ENCODE data around the gene ZNF549. TPM values are rescaled to one million over a fixed set of nuclear protein-coding genes. Genes with fewer than 3 reads are reported as not detected.

ZNF549 gene
- total and polyA plus RNA-seq, 2 of the 13 experiments (the other 11 are each of a cell fraction or from before 2014, with no cell fraction given), result 2.8 to 6.4 TPM

- 10% methylated on average over 7 of the region's 7 CpGs for WGBS (ENCODE audit: low lambda C conversion rate)
- H3K27ac ChIP-seq (ENCODE audit: extremely low read length, insufficient read depth, low read length), result no peak overlapping the region
- FAIRE-seq (no peak), ATAC-seq (no peak), DNase-seq (ENCODE audit: low spot score) (no peak)
- in situ Hi-C loops (cut with HindIII; ENCODE audit: extremely low pct_ligation_motif_present, low pct_unique_long_range_greater_than_20kb) (no loop called here), intact Hi-C loops (cut with micrococcal nuclease; ENCODE audit: unreplicated experiment) (no loop called here)
- BruUV-seq (replicated peaks), result no TSS peak
- H3K4me3 ChIP-seq (replicated peaks in 1 of 3; ENCODE audit: insufficient read depth in 1 of 3, low read depth in 2 of 3, low read length in 3 of 3), result no peak overlapping the region
- no peak overlapping the region for H3K4me2 ChIP-seq (ENCODE audit: low read depth, low read length)
- H2AFZ ChIP-seq (ENCODE audit: low read length), result no peak overlapping the region
- peaks cover 99% of the 10 kb centered on the region for H3K9me3 ChIP-seq (ENCODE audit: low read length)
- ChIA-PET POLR2A (no interaction called here), CTCF (ENCODE audit: low intra/inter-chr PET ratio, low total read pairs) (no interaction called here)
- H3K27me3 ChIP-seq (ENCODE audit: control insufficient read depth in 1 of 2, insufficient read depth in 2 of 2, low read length in 2 of 2), result no peaks in the 10 kb centered on the region
- no peaks in the 10 kb centered on the region for H3K4me1 ChIP-seq (ENCODE audit: insufficient read depth, low read length)
- H3K79me2 ChIP-seq (ENCODE audit: insufficient read depth, low read length), result no peaks in the 10 kb centered on the region
- H3K9ac ChIP-seq (ENCODE audit: insufficient read depth, low read depth, low read length), result no peak overlapping the region
- no peaks in the 10 kb centered on the region for H4K20me1 ChIP-seq (ENCODE audit: insufficient read depth, low read length)
- no peaks in the 10 kb centered on the region for H3K36me3 ChIP-seq (replicated peaks in 1 of 2; ENCODE audit: control insufficient read depth in 1 of 2, insufficient read depth in 2 of 2, low read length in 2 of 2)
- peak; percentile 79 for TF ChIP-seq CBX1 (IDR thresholded peaks at IDR 0.05; ENCODE audit: low read depth)
- no peak for TF ChIP-seq ZNF33B (CRISPR knock-in tag; IDR thresholded peaks at IDR 0.05)
- 0 out of 2 replicates have a peak, but pooled peaks have one; percentile 27 for TF ChIP-seq ZNF280B (CRISPR knock-in tag; IDR thresholded peaks at IDR 0.05; ENCODE audit: borderline replicate concordance)
- TF ChIP-seq ZNF616 (CRISPR knock-in tag; IDR thresholded peaks at IDR 0.05; ENCODE audit: low read depth), result peak; percentile 100
- peak; percentile 65 for TF ChIP-seq XRCC5 (optimal IDR thresholded peaks at IDR 0.05; ENCODE audit: low read length)
- TF ChIP-seq ZNF614 (CRISPR knock-in tag; IDR thresholded peaks at IDR 0.05; ENCODE audit: borderline replicate concordance), result no peak
- no peak for TF ChIP-seq ZNF782 (CRISPR knock-in tag; IDR thresholded peaks at IDR 0.05; ENCODE audit: borderline replicate concordance)
- TF ChIP-seq ZFAT (CRISPR knock-in tag; conservative IDR thresholded peaks at IDR 0.05), result no peak
- peak; percentile 32; the same call in 1 of the 2 replicates for TF ChIP-seq ZKSCAN1 (IDR thresholded peaks at IDR 0.05; ENCODE audit: low read length)
- no peak for TF ChIP-seq ZNF839 (CRISPR knock-in tag; IDR thresholded peaks at IDR 0.05; ENCODE audit: borderline replicate concordance)
- peak; percentile 85 for TF ChIP-seq TOPORS (CRISPR knock-in tag; IDR thresholded peaks at IDR 0.05)
- TF ChIP-seq ZNF737 (CRISPR knock-in tag; IDR thresholded peaks at IDR 0.05; ENCODE audit: borderline replicate concordance), result no peak
- TF ChIP-seq TAF1 (CRISPR knock-in tag; IDR thresholded peaks at IDR 0.05), result no peak
- no peak for TF ChIP-seq ZNF746 (CRISPR knock-in tag; IDR thresholded peaks at IDR 0.05)
- TF ChIP-seq ZMYM2 (CRISPR knock-in tag; IDR thresholded peaks at IDR 0.05), result 0 out of 2 replicates have a peak, but pooled peaks have one; percentile 26
- peak; percentile 99 for TF ChIP-seq ZNF280D (CRISPR knock-in tag; IDR thresholded peaks at IDR 0.05)
- no peak for TF ChIP-seq SP2 (CRISPR knock-in tag; IDR thresholded peaks at IDR 0.05)
- TF ChIP-seq ZFP91 (CRISPR knock-in tag; IDR thresholded peaks at IDR 0.05; ENCODE audit: borderline replicate concordance), result no peak
- TF ChIP-seq CBX5 (CRISPR knock-in tag; IDR thresholded peaks at IDR 0.05; ENCODE audit: borderline replicate concordance), result peak; percentile 95
Measured at GRCh38 chr19:57566396-57567265, 39.5 kb downstream of the ZNF549 start.

Measured in HepG2 (cell line).